ENCODE results near the gene PRG2. TPM values are rescaled to one million over a fixed set of nuclear protein-coding genes. Genes with fewer than 3 reads are reported as not detected.

The PRG2 gene
- total RNA-seq, 1 donor from 2014 or later = not detected

DNA sequence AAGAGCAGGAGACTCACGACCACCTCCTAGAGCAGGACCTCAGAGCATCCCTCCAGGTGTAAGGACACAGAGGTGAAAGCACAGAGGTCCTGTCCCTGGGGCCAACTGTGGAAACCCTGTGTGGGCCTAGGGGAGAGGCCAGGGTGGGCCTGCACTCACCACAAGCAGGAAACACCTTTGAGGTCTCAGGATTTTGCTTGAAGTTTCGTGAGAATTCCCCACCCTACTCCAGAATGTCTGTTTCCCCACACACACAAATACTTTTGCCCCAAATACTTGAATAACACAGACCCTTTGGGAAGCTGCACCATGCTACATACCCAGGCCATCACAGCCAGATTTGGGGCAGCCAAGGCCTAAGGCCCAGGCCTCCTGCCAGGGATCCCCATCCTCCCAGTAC lies 18.3 kb upstream of the PRG2 start:
- TF ChIP-seq, protein P1, sequence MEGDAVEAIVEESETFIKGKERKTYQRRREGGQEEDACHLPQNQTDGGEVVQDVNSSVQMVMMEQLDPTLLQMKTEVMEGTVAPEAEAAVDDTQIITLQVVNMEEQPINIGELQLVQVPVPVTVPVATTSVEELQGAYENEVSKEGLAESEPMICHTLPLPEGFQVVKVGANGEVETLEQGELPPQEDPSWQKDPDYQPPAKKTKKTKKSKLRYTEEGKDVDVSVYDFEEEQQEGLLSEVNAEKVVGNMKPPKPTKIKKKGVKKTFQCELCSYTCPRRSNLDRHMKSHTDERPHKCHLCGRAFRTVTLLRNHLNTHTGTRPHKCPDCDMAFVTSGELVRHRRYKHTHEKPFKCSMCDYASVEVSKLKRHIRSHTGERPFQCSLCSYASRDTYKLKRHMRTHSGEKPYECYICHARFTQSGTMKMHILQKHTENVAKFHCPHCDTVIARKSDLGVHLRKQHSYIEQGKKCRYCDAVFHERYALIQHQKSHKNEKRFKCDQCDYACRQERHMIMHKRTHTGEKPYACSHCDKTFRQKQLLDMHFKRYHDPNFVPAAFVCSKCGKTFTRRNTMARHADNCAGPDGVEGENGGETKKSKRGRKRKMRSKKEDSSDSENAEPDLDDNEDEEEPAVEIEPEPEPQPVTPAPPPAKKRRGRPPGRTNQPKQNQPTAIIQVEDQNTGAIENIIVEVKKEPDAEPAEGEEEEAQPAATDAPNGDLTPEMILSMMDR (IDR thresholded peaks at IDR 0.05; ENCODE audit: partially characterized antibody, unreplicated experiment) = no peak
- Mint-ChIP-seq H3K27me3 (ENCODE audit: unreplicated experiment) (no peaks in the 10 kb centered on the region), H3K9me3 (ENCODE audit: unreplicated experiment) (peaks cover 6% of the 10 kb centered on the region), H3K4me3 (ENCODE audit: unreplicated experiment) (no peak overlapping the region), H3K4me1 (ENCODE audit: low read depth, unreplicated experiment) (no peaks in the 10 kb centered on the region), H3K36me3 (ENCODE audit: unreplicated experiment) (peaks cover 5% of the 10 kb centered on the region), H3K27ac (ENCODE audit: unreplicated experiment) (no peak overlapping the region)
- no peak for DNase-seq

DNA sequence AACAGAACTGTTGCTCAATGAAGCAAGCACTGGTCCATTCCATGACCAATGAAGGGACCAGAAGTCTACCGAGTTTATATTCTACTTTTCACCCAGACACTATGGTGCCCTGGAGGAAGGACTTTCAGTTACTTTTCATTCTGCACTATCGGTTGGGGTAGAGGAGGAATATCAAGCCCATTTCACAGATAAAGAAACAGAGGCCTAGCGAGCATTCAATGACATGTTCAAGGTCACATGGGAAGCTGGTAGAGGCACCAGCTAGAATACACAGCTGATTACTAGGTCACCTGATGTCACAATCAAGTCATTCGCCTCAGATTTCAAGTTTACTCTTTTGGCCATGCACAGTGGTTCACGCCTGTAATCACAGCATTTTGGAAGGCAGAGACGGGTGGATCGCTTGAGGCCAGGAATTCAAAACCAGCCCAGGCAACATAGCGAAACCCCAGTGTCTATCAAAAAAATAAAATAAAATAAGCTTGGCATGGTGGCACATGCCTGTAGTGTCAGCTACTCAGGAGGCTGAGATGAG lies 17.6 kb upstream of the PRG2 start:
- H3K4me3 Mint-ChIP-seq (ENCODE audit: unreplicated experiment) = no peak overlapping the region
- no peak for DNase-seq
- no peaks in the 10 kb centered on the region for H3K27me3 Mint-ChIP-seq (ENCODE audit: unreplicated experiment)
- H3K9me3 Mint-ChIP-seq (ENCODE audit: unreplicated experiment) = peaks cover 6% of the 10 kb centered on the region
- no peak overlapping the region for H3K27ac Mint-ChIP-seq (ENCODE audit: unreplicated experiment)
- no peaks in the 10 kb centered on the region for H3K4me1 Mint-ChIP-seq (ENCODE audit: low read depth, unreplicated experiment)
- TF ChIP-seq, protein P1 (IDR thresholded peaks at IDR 0.05; ENCODE audit: partially characterized antibody, unreplicated experiment) = no peak
- H3K36me3 Mint-ChIP-seq (ENCODE audit: unreplicated experiment) = peaks cover 4% of the 10 kb centered on the region

DNA sequence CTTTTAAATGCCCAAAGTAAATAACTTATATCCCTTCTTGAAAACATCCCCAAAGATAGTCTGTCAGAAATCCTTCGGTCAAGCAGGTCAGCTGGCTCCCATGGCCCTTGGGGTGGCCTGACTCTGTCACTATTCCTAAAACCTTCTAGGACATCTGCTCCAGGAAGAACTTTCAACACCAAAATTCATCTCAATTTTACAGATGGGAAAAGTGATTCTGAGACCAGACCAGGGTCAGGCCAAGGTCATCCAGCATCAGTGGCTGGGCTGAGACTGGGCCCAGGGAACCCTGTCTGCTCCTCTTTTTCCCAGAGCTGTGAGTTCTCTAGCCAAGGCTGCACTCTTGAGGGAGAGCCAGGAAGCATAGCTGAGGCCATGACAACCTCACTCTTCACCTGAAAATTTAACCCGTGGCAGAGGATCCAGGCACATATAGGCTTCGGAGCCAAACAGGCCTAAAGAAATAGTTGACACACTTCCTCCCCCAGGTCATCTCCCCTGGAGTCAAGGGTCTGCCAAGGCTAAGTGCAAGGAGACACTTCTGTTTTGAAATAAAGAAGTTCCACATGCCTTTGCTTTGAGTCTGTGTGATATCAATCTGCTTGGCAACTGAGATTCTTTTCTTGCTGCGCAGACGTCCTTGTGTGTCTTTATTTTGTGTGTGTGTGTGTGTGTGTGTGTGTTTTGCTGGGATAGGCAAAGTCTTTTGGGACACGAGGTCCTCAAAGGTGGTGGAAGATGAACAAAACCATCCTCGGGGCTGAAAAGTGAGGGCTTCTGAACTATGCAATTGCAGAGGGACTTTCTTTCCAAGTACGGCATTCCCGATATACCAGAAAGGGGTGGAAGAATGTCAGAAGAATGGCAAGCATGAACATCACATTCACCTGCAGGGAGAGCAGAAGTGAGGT lies 16.8 kb upstream of the PRG2 start:
- Mint-ChIP-seq H3K27ac (ENCODE audit: unreplicated experiment) (no peak overlapping the region), H3K36me3 (ENCODE audit: unreplicated experiment) (peaks cover 4% of the 10 kb centered on the region), H3K4me3 (ENCODE audit: unreplicated experiment) (no peak overlapping the region), H3K4me1 (ENCODE audit: low read depth, unreplicated experiment) (no peaks in the 10 kb centered on the region), H3K9me3 (ENCODE audit: unreplicated experiment) (peaks cover 8% of the 10 kb centered on the region), H3K27me3 (ENCODE audit: unreplicated experiment) (peaks cover 3% of the 10 kb centered on the region)
- TF ChIP-seq, protein P1 (IDR thresholded peaks at IDR 0.05; ENCODE audit: partially characterized antibody, unreplicated experiment) = no peak
- DNase-seq = no peak

DNA sequence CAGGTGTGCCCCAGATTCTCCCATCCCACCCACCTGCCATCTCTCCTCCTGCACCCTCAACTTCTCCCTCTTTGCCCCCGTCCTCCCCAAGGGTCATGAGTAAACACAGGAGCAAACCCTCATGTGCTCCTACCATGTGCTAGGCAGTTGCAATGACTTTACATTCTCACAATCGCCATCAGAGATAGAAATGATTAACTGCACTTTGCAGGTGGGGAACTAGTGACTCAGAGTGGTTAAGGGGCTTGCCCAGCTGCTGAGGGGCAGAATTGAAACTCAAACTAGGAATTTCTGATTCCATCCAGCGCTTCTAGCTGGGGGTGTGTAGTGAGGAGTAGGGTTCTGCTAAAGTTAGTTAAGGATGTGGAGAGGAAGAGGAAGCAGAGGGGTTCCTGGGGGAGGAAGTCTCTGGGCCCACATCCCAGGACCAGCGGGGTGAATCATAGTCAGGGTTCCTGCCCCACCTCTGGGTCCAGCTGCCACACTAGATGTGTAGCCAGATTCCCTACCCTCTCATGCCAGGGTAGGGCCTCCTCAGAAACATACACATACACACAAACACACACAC lies 16.0 kb upstream of the PRG2 start:
- H3K4me3 Mint-ChIP-seq (ENCODE audit: unreplicated experiment) = no peak overlapping the region
- DNase-seq = no peak
- peaks cover 8% of the 10 kb centered on the region for H3K9me3 Mint-ChIP-seq (ENCODE audit: unreplicated experiment)
- no peaks in the 10 kb centered on the region for H3K4me1 Mint-ChIP-seq (ENCODE audit: low read depth, unreplicated experiment)
- H3K27me3 Mint-ChIP-seq (ENCODE audit: unreplicated experiment) = peaks cover 3% of the 10 kb centered on the region
- H3K27ac Mint-ChIP-seq (ENCODE audit: unreplicated experiment) = no peak overlapping the region
- H3K36me3 Mint-ChIP-seq (ENCODE audit: unreplicated experiment) = peaks cover 4% of the 10 kb centered on the region
- TF ChIP-seq, protein P1 (IDR thresholded peaks at IDR 0.05; ENCODE audit: partially characterized antibody, unreplicated experiment) = no peak
